Measurements from ENCODE around the gene SNTG2. TPM values are rescaled to one million over a fixed set of nuclear protein-coding genes. Genes with fewer than 3 reads are reported as not detected.

SNTG2 gene
- total and polyA plus RNA-seq, 4 donors: not detected

- H3K9ac ChIP-seq (ENCODE audit: low read depth in 1 of 2, low read length in 2 of 2): no peak overlapping the region
- no peak for TF ChIP-seq ZBTB33 (IDR thresholded peaks at IDR 0.05)
- no peak for TF ChIP-seq EGR1 (IDR thresholded peaks at IDR 0.05; ENCODE audit: low read depth in 2 of 2)
- TF ChIP-seq CTCF (IDR thresholded peaks at IDR 0.05; ENCODE audit: low read depth, low read length, missing input control): no peak
- TF ChIP-seq ATF3 (IDR thresholded peaks at IDR 0.05): no peak
- TF ChIP-seq GABPA (IDR thresholded peaks at IDR 0.05 in 1 of 2, conservative IDR thresholded peaks at IDR 0.05 in 1 of 2): no peak
- TF ChIP-seq HNF4A (conservative IDR thresholded peaks at IDR 0.05): no peak
- no peak for TF ChIP-seq HNF4G (IDR thresholded peaks at IDR 0.05)
- no peak for TF ChIP-seq RAD21 (IDR thresholded peaks at IDR 0.05)
- TF ChIP-seq SP1 (IDR thresholded peaks at IDR 0.05): no peak
- TF ChIP-seq FOXA2 (IDR thresholded peaks at IDR 0.05): no peak
- TF ChIP-seq REST (IDR thresholded peaks at IDR 0.05): no peak
- no peaks in the 10 kb centered on the region for H3K36me3 ChIP-seq (ENCODE audit: control insufficient read depth in 4 of 4, insufficient read depth in 3 of 4, low read depth in 1 of 4, low read length in 3 of 4)
- no peak for DNase-seq (ENCODE audit: low spot score)
- no peak overlapping the region for H3K4me3 ChIP-seq (ENCODE audit: low read depth in 1 of 3, low read length in 3 of 3)
- peaks cover 0 to 3% (median 0%) of the 10 kb centered on the region in 4 donors for H3K27me3 ChIP-seq (ENCODE audit: control insufficient read depth in 4 of 4, insufficient read depth in 4 of 4, low read length in 3 of 4)
- WGBS: 77% methylated on average over 5 of the region's 5 CpGs
- H3K4me1 ChIP-seq (ENCODE audit: control insufficient read depth in 4 of 4, insufficient read depth in 4 of 4, low read length in 3 of 4): no peaks in the 10 kb centered on the region
- H3K9me3 ChIP-seq (ENCODE audit: control insufficient read depth in 4 of 4, low read length in 3 of 4): peaks cover 0 to 3% (median 0%) of the 10 kb centered on the region in 4 donors
- no peak overlapping the region for H3K27ac ChIP-seq (ENCODE audit: low read depth in 1 of 2, low read length in 2 of 2)
Measured at GRCh38 chr2:1039549-1039948, 88.9 kb downstream of the SNTG2 start.

GRCh38 chr2:1041012-1041805, 90.6 kb downstream of the SNTG2 start:
- peaks cover 0 to 3% (median 0%) of the 10 kb centered on the region in 4 donors for H3K9me3 ChIP-seq (ENCODE audit: control insufficient read depth in 4 of 4, low read length in 3 of 4)
- no peak overlapping the region for H3K4me3 ChIP-seq (ENCODE audit: low read depth in 1 of 3, low read length in 3 of 3)
- no peaks in the 10 kb centered on the region for H3K4me1 ChIP-seq (ENCODE audit: control insufficient read depth in 4 of 4, insufficient read depth in 4 of 4, low read length in 3 of 4)
- WGBS: 62% methylated on average over 9 of the region's 9 CpGs
- H3K27me3 ChIP-seq (ENCODE audit: control insufficient read depth in 4 of 4, insufficient read depth in 4 of 4, low read length in 3 of 4): peaks cover 0 to 4% (median 0%) of the 10 kb centered on the region in 4 donors
- DNase-seq (ENCODE audit: low spot score): no peak
- no peaks in the 10 kb centered on the region for H3K36me3 ChIP-seq (ENCODE audit: control insufficient read depth in 4 of 4, insufficient read depth in 3 of 4, low read depth in 1 of 4, low read length in 3 of 4)
- H3K9ac ChIP-seq (ENCODE audit: low read depth in 1 of 2, low read length in 2 of 2): no peak overlapping the region
- no peak overlapping the region for H3K27ac ChIP-seq (ENCODE audit: low read depth in 1 of 2, low read length in 2 of 2)
- TF ChIP-seq RXRA (IDR thresholded peaks at IDR 0.05): no peak
- no peak for TF ChIP-seq NR2F2 (IDR thresholded peaks at IDR 0.05)
- TF ChIP-seq ZBTB33 (IDR thresholded peaks at IDR 0.05): no peak
- TF ChIP-seq HNF4G (IDR thresholded peaks at IDR 0.05): no peak
- TF ChIP-seq ATF3 (IDR thresholded peaks at IDR 0.05): no peak
- TF ChIP-seq HNF4A (conservative IDR thresholded peaks at IDR 0.05): no peak
- no peak for TF ChIP-seq TAF1 (conservative IDR thresholded peaks at IDR 0.05)
- TF ChIP-seq EGR1 (IDR thresholded peaks at IDR 0.05; ENCODE audit: low read depth in 2 of 2): no peak
- no peak for TF ChIP-seq YY1 (IDR thresholded peaks at IDR 0.05)
- TF ChIP-seq RAD21 (IDR thresholded peaks at IDR 0.05): no peak
- no peak for TF ChIP-seq FOXA2 (IDR thresholded peaks at IDR 0.05)
- TF ChIP-seq REST (IDR thresholded peaks at IDR 0.05): no peak
- no peak for TF ChIP-seq SP1 (IDR thresholded peaks at IDR 0.05)
- TF ChIP-seq FOXA1 (IDR thresholded peaks at IDR 0.05): no peak
